DND-41 (cell line): ENCODE data around the gene MMP17.

Experiments used
- CTCF ChIP-seq: IDR thresholded peaks from 2 replicates; pipeline ENCODE4 v1.5.1; 2012; ENCODE audit warnings: borderline replicate concordance, low read length, moderate library complexity, mild to moderate bottlenecking; ENCODE audit not compliant: poor library complexity, severe bottlenecking; ENCODE audit errors: extremely low read depth
- EZH2 ChIP-seq: IDR thresholded peaks from 3 replicates; pipeline ENCODE4 v1.6.1; 2012; ENCODE audit warnings: borderline replicate concordance, low read depth, mild to moderate bottlenecking, moderate library complexity, low read length, inconsistent platforms; ENCODE audit not compliant: severe bottlenecking

GRCh38 chr12:131806674-131807073 lies 21.5 kb upstream of the MMP17 start:
- TF ChIP-seq CTCF (no peak), EZH2 (no peak)
